ENCODE results near the gene GDPD2.

DNA sequence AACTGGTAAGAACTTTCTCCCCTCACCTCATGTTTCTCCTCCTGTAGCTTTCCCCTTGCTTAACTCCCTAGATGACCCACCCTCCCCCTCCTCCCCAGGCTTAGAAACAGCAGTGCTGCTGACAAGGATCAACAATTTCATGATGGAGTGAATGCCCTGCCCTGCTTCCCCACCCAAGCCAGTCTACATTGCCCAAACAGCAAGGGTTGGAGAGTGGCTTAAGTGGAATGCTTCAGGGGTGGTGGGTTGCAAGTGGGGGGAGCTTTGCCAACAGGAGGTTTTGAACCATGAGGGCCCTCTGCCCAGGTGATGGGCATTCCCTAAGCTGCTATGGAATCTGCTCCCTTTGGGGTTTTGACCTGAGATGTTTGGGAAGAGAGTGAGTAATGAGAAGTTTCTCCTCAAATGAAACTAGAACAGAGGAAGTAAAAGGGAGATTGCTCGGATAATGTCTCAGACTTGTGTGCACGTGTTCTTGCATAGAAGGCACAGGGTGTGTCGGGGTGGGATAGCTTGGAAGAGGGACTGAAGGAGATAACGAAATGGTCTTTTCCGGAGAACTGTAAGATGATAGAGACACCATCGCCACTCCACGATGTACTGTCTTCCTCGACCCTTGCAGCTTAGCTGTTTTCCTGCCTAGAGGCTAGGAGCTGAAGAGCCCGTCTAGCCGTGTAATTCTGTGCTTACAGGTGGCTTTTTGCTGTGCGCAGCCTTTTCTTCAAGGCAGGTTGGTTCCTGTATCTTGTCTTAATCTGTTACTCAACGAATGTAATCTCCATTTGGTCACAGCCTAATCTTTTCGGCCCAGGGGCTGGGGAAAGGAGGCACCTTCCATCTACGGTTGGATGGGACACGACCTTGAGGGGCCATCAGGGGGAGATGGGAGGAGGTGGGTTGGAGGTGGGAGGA lies 10.1 kb downstream of the GDPD2 start:
- TF ChIP-seq, protein P1, sequence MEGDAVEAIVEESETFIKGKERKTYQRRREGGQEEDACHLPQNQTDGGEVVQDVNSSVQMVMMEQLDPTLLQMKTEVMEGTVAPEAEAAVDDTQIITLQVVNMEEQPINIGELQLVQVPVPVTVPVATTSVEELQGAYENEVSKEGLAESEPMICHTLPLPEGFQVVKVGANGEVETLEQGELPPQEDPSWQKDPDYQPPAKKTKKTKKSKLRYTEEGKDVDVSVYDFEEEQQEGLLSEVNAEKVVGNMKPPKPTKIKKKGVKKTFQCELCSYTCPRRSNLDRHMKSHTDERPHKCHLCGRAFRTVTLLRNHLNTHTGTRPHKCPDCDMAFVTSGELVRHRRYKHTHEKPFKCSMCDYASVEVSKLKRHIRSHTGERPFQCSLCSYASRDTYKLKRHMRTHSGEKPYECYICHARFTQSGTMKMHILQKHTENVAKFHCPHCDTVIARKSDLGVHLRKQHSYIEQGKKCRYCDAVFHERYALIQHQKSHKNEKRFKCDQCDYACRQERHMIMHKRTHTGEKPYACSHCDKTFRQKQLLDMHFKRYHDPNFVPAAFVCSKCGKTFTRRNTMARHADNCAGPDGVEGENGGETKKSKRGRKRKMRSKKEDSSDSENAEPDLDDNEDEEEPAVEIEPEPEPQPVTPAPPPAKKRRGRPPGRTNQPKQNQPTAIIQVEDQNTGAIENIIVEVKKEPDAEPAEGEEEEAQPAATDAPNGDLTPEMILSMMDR (IDR thresholded peaks at IDR 0.05; ENCODE audit: low read length) = no peak
- no peak for TF ChIP-seq EZH2 (optimal IDR thresholded peaks at IDR 0.05; ENCODE audit: low read depth, low read length)
- no peak for TF ChIP-seq EZH2phosphoT487 (IDR thresholded peaks at IDR 0.05; ENCODE audit: low read length)

All from MM.1S (cell line).